ENCODE data around the gene MID1.

Gene MID1

GRCh38 chrX:10482261-10482660 is 138.1 kb downstream of the MID1 start:
- DNase-seq, result no peak

- no peak for DNase-seq
These were observed 139.5 kb downstream of the MID1 start for GRCh38 chrX:10480861-10481260.

- no peak for DNase-seq
These were observed 140.9 kb downstream of the MID1 start for GRCh38 chrX:10479508-10479907.

DNA sequence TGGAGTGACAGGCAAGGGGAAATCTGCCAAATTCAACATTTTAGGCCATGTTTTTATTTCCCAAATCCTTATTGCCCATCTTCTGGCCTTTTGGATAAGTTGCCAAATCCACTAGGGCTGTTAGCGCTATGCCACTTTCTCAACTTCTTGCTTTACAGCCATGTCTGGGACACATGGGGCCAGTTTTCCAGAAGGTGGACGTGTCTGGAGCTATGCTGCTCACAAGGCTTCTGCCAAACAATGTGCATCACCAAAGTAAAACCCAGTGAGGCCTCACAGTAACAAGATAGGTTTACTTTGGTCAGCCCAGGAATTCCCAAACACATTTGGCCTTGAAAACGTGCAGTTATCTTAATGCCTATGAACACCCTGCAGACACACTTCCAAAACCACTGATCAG is 142.9 kb downstream of the MID1 start:
- no peak for DNase-seq

DNA sequence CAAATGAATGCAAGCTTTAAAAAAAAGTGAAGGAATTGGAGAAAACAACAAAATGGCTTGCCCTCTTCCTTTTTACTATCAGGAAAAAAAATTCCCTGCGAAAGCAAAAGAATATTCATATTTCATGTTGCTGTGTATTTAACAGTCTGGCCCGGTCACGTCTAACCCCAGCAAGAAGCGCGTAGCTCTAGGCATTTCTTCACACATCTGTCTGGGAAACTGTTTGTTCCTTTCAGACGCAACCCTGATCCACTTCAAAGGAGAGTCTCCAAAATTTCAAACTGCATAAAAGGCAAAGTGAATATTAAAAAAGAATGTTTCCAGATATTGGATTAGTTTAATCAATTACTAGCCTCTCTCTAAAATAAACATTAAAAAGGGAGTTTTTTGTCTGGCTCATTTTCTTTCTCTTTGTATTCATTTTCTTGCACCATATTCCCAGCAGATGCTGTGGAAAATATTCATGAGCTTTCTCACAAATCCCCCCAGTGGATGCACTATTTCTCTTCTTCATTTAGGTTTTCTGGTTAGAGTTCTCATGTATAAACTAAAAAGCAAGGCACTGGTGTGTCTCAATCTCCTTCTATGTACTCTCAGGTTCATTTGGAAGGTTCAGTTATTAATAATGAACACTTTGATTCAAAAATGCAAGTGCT is 145.3 kb downstream of the MID1 start:
- no peak for DNase-seq

DNA sequence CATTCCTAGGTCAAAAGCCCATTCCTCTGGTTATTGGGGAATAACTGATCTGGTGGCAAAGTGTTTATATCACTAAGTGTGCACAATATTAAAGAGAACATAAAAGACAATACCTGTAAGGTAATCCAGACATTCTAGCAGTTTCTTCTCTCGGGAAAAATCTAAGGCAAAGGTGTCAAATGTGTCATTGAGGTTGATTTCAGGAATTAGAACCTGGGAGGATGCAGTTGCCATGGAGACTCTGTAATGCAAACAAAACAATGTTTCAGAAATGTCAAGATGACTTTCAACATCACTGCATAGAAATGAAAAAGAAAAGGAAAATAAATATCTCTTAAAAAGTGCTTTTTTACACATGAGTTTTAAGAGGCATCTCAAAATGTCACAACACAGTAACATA is 145.9 kb downstream of the MID1 start:
- DNase-seq, result no peak

DNA sequence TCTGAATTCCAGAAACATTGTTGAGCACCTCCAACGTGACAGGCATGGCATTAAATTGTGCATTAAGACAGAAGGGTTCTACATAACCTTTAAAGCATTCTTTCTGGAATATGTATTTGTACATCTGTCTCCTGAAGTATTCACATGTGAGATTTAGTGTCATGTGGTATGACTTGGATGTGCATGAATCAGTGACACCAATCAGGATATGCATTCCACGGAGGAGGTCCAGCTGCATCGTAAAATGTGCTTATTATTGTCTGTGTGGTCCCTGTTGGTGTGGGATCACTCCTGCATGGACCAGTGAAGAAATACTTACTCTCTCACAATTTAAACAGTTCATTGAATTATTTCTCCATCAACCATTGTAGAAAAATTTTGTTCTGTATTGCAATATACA is 149.0 kb downstream of the MID1 start:
- no peak for DNase-seq

DNA sequence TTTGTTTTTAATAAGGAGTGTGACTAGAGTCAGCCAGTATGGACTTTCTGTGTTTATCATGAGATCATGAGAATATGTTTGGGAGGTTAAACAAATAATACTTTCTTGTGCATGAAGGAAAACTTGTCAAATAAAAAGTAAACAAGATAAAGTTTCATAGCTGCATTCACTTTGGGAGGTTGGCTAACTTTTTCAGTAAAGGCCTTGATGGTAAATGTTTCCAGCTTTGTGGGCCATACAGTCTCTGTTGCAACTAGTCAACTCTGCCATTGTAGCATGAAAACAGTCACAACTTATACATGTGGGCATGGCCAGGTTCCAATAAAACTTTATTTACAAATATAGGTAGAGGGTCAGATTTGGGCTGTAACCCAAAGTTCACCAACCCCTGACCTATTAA is 150.4 kb downstream of the MID1 start:
- no peak for DNase-seq

DNA sequence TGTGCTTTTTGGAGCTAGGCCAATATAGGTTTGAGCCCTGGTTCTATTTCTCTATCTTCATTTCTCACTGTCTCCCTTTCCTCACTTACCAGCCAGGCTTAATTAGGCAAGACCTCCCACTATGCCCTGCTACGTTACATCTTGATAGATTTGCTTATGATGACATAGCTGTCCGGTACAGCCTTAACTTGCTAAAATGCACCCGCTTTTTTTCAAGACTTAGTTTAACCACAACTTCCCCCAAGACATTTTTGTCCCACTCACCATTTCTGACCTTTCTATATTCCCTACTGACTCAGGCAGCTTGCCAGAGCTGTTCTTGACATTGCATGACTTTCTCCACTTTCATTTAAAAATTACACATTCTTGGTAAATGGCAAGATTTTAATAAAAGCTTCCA is 152.6 kb downstream of the MID1 start:
- DNase-seq, result peak; percentile 39 to 67 (median 51)

- DNase-seq, result no peak
These were observed 155.1 kb downstream of the MID1 start for GRCh38 chrX:10465254-10465653.

- DNase-seq, result peak; percentile 29 to 36 (median 33)
These were observed 163.3 kb downstream of the MID1 start for GRCh38 chrX:10457092-10457491.

DNA sequence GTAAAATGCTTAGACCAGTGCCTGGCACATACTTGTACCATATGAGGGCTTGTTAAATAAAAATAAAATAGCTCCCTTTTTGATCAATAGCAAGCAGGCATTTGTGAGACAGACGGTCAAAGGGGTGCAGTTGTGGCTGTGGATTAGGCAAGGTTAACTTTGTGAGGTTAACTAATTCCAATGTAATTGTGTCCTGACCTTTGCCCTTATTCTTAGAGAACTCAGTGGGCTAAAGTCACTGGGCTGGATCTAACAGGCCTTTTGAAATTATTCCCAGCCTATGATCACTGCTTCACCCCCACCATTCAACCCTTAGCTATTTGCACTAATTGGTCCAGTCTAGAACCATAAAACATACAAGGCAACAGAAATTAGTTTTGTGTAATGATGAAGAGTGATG is 166.4 kb downstream of the MID1 start:
- DNase-seq, result no peak

DNA sequence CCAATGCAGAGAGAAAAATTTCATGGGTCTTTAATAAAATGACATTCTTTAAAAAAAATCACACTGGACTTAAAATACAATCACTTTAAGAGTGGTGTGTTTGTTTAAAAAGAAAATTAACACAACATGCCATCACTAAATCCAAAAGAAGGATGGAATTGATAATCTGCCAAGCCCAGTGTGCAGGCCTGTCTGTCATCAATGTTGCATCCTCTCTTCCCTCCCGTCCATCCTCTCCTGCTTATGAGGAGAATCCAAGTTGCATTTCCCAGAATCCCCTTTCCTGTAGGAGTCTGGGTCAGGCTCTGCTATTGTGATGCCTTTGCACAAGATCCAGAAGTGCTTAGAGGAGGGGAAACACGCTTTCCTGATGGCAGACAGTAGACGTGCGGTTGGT is 169.4 kb downstream of the MID1 start:
- no peak for DNase-seq

GRCh38 chrX:10450229-10450958 is 170.0 kb downstream of the MID1 start:
- DNase-seq, result no peak

DNA sequence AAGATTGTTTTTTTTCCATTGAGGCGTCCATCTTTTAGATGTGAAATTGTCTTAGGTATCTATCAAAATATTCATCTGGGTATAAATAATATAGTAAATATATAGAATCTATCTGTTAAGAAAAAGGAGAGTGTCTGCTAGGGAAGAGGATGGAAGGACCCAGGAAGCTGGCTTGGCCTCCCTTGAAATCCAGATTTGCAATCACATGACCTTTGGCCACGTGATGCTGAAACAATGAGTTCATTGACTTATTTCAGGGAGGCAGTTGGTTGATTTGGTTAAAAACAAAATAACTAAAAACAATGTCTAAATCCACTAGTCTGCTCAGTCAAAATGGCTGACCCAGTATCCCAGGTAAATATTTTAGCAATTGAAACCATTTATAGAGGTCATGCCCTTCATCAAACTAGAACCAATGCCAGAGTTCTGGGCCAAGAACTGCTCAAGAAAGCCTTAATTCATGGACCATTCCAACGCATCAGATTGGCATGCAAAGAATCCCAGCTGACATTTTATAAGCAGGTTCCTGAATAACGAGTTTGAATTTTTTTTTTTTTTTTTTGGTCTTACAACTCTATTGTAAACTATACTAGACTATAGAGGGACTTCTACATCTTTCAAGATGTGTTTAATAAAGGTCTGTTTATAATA is 172.7 kb downstream of the MID1 start:
- DNase-seq, result no peak

GRCh38 chrX:10444204-10444603 is 176.2 kb downstream of the MID1 start:
- no peak for DNase-seq

DNA sequence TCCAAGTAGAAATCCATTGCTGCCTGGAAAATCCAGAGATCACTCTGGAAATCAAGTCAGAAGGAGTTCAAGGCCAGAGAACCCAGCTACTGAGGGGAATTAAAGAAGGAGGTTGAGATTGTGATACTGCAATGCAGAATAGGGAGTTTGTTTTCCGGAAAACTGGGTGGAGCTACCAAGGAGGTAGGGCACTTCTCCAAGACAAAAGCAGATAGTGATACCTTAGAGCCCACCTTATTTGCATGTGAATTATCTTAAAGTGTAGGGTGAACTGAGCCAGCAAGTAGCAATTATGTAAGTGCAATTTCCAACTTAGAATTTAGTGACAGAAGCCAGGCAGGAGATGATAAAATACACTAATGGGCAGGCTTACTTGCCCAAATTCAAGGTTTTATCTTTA is 178.9 kb downstream of the MID1 start:
- no peak for DNase-seq

DNA sequence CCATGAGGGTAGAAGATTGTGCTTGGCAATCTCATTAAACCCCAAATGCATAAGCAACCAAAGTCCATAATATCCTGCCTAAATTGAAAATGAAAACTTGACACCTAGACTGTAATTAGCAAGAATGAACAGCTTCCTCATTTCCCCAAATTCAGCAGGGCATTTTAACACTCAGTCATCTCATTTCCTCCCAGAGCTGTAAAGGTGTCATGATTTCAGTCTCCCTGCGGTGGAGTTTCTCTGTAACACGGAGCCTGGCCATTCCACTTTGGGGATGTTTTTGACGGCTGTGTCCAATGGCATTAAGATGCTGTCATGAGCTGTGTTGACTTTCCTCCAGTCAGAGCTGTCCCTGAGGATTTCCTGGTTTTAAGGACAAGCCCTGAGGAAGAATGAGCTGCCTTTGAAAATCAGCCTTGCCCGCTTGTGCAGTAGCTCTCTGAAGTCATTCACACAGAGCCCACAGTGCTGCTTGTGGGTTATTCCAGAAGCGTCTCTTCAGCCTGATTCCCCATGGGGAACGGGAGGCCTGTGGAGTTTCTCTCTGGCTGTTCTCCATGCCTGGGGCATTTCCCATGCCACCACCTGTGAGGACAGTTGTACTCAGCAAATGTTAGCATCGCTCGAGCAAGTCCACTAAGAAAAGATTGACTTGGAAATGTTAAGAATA is 187.0 kb downstream of the MID1 start:
- no peak for DNase-seq

GRCh38 chrX:10429908-10430307 is 190.5 kb downstream of the MID1 start:
- no peak for DNase-seq

DNA sequence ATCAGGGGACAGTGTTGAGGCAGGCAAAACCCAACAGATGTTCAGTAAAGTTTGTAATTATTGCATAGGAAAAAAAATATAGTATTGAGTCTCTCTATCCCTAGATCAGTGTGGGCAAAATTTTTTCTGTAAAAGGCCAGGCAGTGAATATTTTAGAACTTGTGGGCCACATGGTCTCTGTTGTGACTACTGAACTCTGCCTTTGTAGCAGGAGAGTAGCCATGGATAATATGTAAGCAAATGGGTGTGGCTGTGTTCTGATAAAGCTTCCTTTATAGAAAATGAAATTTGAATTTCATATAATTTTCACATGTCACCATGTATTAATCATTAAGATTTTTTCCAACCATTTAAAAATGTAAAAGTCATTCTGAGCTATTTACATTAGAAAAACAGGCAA is 193.1 kb downstream of the MID1 start:
- no peak for DNase-seq

DNA sequence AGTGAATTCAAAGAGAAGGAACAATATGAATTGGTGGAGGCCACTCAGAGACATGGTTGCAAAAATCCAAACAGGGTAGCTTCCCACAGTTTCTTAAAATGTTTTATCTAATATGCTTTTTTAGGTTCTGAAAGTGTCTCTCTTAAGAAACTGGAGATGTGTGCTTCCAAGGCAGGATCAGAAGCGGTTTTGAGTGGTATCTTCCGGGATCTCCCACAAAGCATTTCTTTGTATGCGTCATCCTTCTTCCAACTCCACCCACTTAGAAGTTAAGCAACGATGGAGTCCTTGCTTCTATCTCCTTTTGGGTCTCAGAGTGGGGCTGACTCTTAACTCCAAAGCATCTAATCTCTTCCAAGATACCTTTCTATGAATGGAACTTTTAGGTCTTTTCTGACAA is 196.7 kb downstream of the MID1 start:
- no peak for DNase-seq

DNA sequence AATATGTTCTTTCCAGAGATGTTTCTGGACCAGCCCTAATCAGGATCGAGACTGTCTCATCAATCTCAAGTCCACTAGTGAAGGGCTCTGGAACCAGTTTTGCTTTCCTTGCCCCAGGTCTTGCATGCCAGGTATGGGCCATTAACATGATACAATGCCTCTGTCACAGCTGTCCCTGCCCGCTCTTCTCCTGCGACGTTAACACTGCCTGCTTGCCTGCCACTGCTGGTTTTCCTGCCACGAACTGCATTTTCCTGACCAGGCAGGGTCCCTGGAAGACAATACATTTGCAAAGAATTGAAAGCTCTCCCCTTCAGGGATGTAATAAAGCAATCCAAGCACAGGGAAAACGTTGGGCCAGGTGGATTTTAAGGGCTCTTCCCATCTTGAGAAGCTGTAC is 200.3 kb downstream of the MID1 start:
- no peak for DNase-seq

- DNase-seq, result no peak
These were observed 204.0 kb downstream of the MID1 start for GRCh38 chrX:10416424-10416823.

Measured in suppressor macrophage treated with lipopolysaccharide for 1 hour (primary cell).